Stimulated activated CD8-positive, alpha-beta memory T cell treated with anti-CD3 and anti-CD28 coated beads, Interleukin-4, amount 100 ng/mL, for 48 hours (primary cell): Measurements from ENCODE around the gene KCNK1.

Source experiments
- DNase-seq: peaks from one replicate; pipeline ENCODE4 v3.0.0-alpha.2; 2020

Gene KCNK1

GRCh38 chr1:233613252-233614172, at the start of gene KCNK1:
KCNK1 (plus strand) TSS chr1:233614106; CDS start chr1:233614172, 66 bp downstream.
- peak; percentile 40 for DNase-seq

GRCh38 chr1:233565313-233565712, 48.6 kb upstream of the KCNK1 start:
- no peak for DNase-seq

- DNase-seq = no peak
Observed at GRCh38 chr1:233566886-233567285, 47.0 kb upstream of the KCNK1 start.

GRCh38 chr1:233569636-233570035, 44.3 kb upstream of the KCNK1 start:
- DNase-seq = no peak

GRCh38 chr1:233570216-233570615, 43.7 kb upstream of the KCNK1 start:
- DNase-seq = no peak

GRCh38 chr1:233570706-233571105, 43.2 kb upstream of the KCNK1 start:
- DNase-seq = no peak

GRCh38 chr1:233572896-233573295, 41.0 kb upstream of the KCNK1 start:
- DNase-seq = no peak

GRCh38 chr1:233575450-233575849, 38.5 kb upstream of the KCNK1 start:
- DNase-seq = no peak

GRCh38 chr1:233582439-233582838, 31.5 kb upstream of the KCNK1 start:
- DNase-seq = no peak

GRCh38 chr1:233584376-233584775, 29.5 kb upstream of the KCNK1 start:
- DNase-seq = no peak

- DNase-seq = no peak
Observed at GRCh38 chr1:233584931-233585330, 29.0 kb upstream of the KCNK1 start.

- no peak for DNase-seq
Observed at GRCh38 chr1:233586301-233586700, 27.6 kb upstream of the KCNK1 start.

GRCh38 chr1:233587196-233587595, 26.7 kb upstream of the KCNK1 start:
- DNase-seq = no peak

GRCh38 chr1:233587958-233588799, 25.7 kb upstream of the KCNK1 start:
- DNase-seq = no peak

GRCh38 chr1:233597489-233597901, 16.4 kb upstream of the KCNK1 start:
- DNase-seq = no peak

- DNase-seq = peak; percentile 52
Observed at GRCh38 chr1:233598891-233599541, 14.9 kb upstream of the KCNK1 start.

- DNase-seq = no peak
Observed at GRCh38 chr1:233599542-233600073, 14.3 kb upstream of the KCNK1 start.

- DNase-seq = no peak
Observed at GRCh38 chr1:233600488-233600887, 13.4 kb upstream of the KCNK1 start.

GRCh38 chr1:233603478-233603877, 10.4 kb upstream of the KCNK1 start:
- DNase-seq = no peak

GRCh38 chr1:233605205-233605604, 8.7 kb upstream of the KCNK1 start:
- no peak for DNase-seq

- no peak for DNase-seq
Observed at GRCh38 chr1:233606813-233607212, 7.1 kb upstream of the KCNK1 start.

GRCh38 chr1:233607252-233608119, 6.4 kb upstream of the KCNK1 start:
- DNase-seq = no peak
